Endothelial cell of hepatic sinusoid (primary cell): ENCODE measurements around the gene HACE1.
"Not testable (repeated sequence)": the region's sequence is repeated elsewhere in the genome, so short reads cannot be mapped to it uniquely, and the experiment has no call there.

ENCODE experiments used
- in situ Hi-C: cut with HindIII; loops from 2 replicates; pipeline ENCODE4 v1.10.0; 2017; ENCODE audit warnings: low sequenced_read_pairs

HACE1 gene

DNA sequence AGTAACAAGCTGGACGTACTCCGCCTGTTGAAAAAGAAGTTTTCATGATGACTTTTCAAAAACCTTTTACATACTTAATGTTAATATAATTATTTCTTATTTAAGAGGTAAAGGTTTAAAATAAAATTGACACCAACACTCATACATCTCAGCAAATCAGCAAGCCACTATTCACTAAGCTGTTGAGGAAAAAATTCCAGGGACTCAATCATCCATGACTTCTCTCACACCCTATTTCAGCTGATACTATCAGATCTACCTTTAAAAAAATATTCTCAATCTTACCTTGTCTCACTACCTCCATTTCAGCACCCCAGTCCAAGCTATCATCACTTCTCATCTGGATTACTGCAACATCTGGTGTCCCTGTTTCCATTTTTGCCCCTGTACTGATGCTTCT is 109.3 kb downstream of the HACE1 start:
- in situ Hi-C loops = no loop called here

GRCh38 chr6:104739124-104739523 is 120.6 kb downstream of the HACE1 start:
- in situ Hi-C loops = not testable (repeated sequence)

DNA sequence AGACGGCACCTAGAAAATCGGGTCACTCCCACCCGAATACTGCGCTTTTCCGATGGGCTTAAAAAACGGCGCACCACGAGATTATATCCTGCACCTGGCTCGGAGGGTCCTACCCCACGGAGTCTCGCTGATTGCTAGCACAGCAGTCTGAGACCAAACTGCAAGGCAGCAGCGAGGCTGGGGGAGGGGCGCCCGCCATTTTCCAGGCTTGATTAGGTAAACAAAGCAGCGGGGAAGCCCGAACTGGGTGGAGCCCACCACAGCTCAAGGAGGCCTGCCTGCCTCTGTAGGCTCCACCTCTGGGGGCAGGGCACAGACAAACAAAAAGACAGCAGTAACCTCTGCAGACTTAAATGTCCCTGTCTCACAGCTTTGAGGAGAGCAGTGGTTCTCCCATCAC is 122.2 kb downstream of the HACE1 start:
- in situ Hi-C loops = not testable (repeated sequence)

DNA sequence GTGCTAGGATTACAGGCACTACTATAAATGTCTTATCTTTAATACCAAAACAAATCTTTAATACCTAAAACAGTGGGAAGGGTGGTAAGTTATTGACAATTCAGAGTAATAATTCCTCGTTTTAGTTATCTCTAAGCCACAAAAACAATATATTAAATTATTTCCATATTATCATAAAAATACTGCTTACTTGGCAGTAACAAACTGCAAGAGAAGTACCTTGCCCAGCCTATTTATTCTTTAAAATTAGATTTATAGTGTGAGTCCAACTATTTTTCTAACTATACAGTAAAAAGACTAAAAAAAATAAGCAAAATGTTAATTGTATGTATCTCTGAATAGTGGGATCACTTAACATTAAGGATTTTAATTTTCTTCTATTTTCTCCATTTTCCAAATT is 123.2 kb downstream of the HACE1 start:
- in situ Hi-C loops = no loop called here

DNA sequence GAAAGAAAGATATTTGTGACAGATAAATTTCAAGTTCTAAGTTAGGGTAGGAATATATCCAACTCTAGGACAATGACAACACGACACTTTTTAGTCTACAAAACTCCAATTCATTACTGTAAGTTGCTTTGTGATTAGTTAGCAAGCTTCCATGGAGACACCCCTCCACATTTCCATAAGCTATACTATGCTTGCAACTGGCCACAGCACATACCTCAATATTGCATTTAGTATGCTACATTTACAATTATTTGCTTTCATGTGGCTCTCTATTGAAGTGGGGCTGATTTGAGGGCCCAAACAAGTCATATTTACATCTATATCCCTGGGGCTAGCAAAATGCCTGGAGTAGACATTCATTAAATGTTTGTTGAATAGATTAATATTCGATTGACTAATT is 129.3 kb downstream of the HACE1 start:
- in situ Hi-C loops = no loop called here

GRCh38 chr6:104729433-104729832 is 130.3 kb downstream of the HACE1 start:
- in situ Hi-C loops = no loop called here

DNA sequence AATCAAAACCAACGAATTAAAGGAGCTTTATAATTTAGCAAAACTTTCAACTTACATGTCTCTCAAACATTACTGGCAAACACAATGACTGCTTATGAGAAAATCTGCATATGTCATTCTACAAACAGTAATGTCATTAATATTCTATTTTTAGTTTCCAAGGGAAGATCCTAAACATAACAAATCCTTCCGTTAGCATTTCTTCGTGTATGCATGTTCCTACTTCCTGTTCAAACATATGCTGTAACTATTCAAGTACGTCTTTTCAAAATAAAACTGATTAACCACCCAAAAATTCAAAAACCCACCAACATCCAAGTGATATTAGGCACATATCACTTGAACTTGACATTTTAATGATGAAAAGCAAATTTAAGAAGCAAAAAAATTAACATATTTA is 131.3 kb downstream of the HACE1 start:
- in situ Hi-C loops = no loop called here

DNA sequence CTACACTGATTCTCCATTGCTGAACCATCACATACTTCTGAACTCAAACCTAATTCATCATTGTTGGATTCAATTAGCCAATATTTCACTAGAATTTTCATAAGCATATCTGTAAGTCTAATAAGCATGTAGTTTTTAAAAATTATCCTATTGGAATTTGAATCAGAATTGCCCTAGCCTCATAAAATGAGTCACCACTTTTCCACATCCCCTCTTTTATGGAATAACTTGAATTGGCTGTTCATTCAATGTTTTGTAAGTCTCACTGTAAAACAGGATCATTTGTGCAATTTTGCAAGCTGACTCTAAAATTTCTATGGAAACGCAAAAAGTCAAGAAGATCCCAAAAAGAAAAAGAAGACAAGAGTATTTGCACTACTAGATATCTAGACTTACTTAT is 141.0 kb downstream of the HACE1 start:
- in situ Hi-C loops = no loop called here

GRCh38 chr6:104716858-104717257 is 142.9 kb downstream of the HACE1 start:
- in situ Hi-C loops = no loop called here

- in situ Hi-C loops = no loop called here
Measured at GRCh38 chr6:104714796-104715195, 144.9 kb downstream of the HACE1 start.

DNA sequence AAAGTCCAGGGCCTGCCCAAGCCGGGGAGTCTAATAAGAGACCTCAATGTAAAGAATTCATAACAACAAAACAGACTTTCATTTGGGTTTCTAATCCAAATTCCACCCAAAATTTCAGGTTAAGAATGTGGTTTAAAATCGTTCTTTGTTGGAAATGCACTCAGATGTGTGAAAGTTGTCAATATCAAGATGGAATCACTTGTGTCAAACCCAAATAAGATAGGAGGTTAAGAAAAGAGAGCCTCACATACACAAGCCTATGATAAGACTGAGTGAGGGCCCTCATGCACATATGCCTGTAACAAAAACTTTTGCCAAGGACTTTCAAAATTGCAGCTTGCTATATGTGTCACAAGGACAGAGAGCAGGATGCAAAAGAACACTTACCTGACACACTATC is 145.7 kb downstream of the HACE1 start:
- in situ Hi-C loops = no loop called here

DNA sequence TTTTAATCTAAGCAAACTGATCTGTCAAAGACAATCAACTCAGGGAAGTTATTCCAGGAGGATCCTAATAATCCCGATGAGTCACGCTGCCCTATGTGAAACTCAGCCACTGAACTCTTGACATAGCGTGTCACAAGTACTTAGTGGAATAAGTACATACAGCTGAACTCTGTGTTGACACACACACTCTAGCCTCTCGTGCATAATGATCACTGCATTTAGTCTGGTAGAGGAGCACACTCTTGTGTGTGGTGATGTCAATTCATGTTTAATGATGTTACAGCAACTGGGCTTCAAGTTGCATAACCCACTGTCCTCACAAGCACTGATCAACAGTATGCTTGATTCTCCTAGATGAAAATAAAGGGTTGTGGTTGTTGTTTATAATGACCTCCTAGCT is 148.3 kb downstream of the HACE1 start:
- in situ Hi-C loops = no loop called here

GRCh38 chr6:104710543-104711335 is 149.0 kb downstream of the HACE1 start:
- in situ Hi-C loops = no loop called here

GRCh38 chr6:104705916-104706442 is 153.7 kb downstream of the HACE1 start:
- in situ Hi-C loops = loop anchor here (10.0 kb wide), 1 partner anchor 151 kb away; no protein-coding TSS in a partner anchor

GRCh38 chr6:104705095-104705707 is 154.5 kb downstream of the HACE1 start:
- in situ Hi-C loops = loop anchor here (10.0 kb wide), 1 partner anchor 150 kb away; no protein-coding TSS in a partner anchor

DNA sequence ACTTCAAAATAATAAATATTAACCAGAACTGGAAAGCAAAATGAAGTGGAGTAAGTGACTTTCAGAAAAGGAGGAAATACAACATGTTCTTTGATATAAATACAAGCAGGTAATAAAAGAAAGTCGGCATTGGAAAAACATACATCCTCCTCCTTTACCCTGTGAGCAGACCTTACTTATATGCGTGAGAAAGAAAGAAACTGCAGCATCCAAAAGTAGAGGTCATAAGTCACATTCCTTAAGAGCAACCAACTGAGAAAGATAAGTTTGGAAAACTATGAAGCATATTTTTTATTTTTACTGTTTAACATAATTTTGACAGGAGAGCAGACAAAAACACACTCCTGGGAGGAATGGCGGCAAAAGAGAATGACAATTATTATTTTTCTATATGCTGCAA is 155.5 kb downstream of the HACE1 start:
- in situ Hi-C loops = loop anchor here (10.0 kb wide), 1 partner anchor 149 kb away; no protein-coding TSS in a partner anchor

DNA sequence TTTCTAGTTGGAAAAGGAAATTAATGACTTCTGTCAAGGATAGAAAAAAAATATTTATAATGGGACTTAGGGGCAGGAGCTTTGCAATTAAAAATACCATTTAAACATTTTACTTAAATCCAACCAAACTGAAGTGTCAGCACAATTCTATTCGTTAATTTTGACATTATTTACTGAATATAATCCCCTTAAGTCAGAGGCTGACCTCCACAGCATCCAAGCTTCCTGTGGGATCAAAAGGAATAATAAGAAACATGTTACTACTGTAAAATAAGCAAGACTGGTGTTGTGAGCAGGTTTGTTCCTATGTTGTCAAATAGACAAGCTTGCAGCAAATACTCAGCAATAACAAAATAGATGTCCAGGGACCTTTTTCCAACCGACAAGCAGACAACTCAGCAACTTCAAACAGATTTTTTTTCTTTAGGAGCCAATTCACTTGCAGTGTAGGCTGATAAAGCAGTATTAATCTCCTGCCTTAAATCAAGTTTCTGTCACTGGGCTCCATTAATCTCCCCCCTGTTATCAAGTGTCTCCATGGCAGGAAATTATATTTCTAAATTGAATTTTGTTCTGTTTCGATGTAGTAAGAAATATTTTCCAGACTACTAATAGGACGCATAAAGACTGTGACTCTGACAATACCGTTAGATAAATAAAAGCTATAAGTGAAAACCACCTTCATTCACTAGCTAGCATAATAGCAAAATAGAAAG is 157.4 kb downstream of the HACE1 start:
- in situ Hi-C loops = loop anchor here (10.0 kb wide), 1 partner anchor 147 kb away; no protein-coding TSS in a partner anchor

GRCh38 chr6:104700371-104701185 is 159.1 kb downstream of the HACE1 start:
- in situ Hi-C loops = loop anchor here (10.0 kb wide), 1 partner anchor 146 kb away; no protein-coding TSS in a partner anchor

DNA sequence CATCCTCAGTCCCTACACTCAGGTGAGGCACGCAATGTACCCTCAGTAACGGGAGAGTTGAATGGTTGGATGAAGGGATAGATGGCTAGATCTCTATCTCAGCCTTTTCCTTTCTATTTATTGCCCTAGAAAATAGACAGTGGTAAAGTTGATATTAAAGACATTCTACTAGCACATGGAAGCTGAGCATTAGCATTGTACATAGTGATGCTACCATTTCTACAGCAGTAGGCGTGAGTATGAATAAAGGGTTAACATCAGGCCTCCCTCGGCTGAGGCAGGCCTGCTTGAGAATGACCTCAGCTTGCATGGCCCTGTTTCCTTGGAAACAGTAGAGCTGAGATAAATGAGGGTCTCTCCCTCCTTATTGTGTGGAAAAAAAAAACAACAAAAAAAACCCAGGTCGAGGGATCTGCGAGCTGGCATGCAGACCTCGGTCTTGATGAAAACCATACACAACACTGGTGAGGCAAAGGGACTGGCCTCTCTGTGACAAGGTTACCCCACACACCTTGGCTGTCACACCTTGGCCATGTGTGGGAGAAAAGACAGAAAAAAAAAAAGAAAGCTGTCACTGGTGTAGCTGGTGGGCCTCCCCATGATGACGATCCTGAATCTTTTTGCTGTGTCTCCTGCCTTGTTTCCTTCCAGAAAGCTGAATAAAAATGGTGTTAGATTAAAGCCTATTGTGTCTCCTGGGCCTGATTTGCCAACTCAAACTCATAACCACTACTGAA is 160.0 kb downstream of the HACE1 start:
- in situ Hi-C loops = loop anchor here (10.0 kb wide), 1 partner anchor 145 kb away; no protein-coding TSS in a partner anchor

DNA sequence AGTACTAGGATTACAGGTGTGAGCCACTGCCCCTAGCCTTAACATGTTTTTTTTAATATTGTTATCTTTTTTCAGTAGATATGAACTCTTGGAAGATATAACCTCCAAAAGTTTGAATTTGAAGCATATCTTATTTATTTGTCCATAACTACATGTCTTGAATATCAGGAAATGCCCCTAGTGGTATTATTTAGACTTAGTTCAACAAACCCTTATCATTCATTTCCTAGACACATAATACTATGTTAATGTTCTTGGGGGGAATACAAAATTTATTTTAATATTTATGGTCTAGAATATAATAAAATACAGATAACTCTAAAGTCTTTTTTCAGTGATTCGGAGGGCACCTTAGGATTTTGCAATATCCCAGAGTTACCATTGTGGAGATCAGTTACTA is 160.7 kb downstream of the HACE1 start:
- in situ Hi-C loops = no loop called here
